GM19023 (cell line): ENCODE measurements around the gene FOXE1.

Experiments
- ATAC-seq: cut with Tn5 transposase; IDR thresholded peaks from one replicate; pipeline ENCODE4 v1.9.1; 2021; ENCODE audit warnings: mild to moderate bottlenecking, moderate library complexity; ENCODE audit not compliant: unreplicated experiment

Gene FOXE1

GRCh38 chr9:97853056-97853843 lies at the start of gene FOXE1:
Gene FOXE1, plus strand, starts transcription at chr9:97853226. Its CDS starts 689 bp downstream, at chr9:97853915.
- ATAC-seq: no peak

GRCh38 chr9:97804059-97804365 lies 49.0 kb upstream of the FOXE1 start:
- no peak for ATAC-seq

- ATAC-seq: no peak
These were observed 46.3 kb upstream of the FOXE1 start for GRCh38 chr9:97806721-97807120.

- no peak for ATAC-seq
These were observed 45.3 kb upstream of the FOXE1 start for GRCh38 chr9:97807681-97808080.

DNA sequence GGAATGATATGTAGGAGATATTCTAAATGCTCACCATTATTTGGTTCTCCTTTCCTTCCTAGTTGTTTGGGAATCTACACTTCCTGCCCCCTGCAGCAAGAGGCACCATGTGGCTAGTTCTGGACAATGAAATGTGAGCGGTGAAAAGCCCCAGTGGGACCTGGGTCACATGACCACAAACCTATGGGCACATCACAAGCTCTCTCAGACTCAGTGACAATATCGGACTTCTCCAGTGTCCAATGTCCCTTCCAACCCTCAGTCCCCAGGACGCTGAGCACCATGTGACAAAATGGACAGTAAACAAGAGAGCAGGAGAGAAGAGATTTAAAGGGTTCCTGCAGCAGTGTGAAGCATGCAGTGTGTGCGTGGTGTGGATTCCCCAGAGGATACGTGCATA lies 44.6 kb upstream of the FOXE1 start:
- ATAC-seq: no peak

- ATAC-seq: no peak
These were observed 44.1 kb upstream of the FOXE1 start for GRCh38 chr9:97808972-97809371.

DNA sequence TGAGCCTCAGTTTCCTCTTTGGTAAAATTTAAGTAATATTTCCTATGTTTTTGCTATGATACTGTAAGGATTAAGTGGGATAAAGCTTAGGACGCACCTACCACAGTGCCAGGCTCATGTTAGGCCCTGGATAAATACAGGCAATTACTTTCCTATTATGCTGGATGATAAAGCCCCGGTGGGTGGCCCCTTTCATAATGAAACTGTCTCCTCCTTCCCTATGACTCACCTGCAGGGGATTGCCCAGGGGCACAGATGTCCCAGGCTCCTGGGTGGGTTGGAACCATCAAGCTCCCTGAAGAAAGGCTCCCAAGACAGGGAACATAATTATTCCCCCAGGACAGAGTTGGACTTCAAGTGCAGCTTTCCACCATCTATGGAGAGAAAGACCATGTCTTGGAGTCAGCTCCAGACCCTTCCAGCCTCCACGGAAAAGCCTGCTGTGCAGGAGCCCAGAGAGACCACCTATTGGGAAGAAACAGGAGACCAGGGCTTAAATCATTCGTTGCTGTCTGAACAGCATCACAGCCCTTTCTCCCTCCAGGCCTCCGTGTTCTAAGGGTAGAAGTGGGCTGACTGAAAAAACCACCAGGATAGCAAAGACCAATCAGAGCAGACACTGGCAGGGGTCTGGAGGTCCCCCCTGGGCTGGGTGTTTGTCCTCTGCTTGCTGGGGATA lies 43.2 kb upstream of the FOXE1 start:
- ATAC-seq: no peak

- ATAC-seq: no peak
These were observed 41.3 kb upstream of the FOXE1 start for GRCh38 chr9:97811533-97812246.

DNA sequence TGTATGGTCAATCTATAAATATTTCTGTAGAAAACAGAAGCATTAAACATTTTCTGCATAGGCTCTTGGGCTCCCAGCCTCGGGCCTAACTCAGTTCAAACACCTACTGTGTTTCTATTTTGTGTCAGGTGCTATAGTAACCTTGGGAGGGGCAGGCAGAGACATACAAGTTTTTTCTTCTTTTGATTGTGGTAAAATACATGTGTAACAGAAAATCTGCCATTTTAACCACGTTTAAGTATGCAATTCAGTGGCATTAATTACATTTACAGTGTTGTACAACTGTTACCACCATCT lies 40.8 kb upstream of the FOXE1 start:
- ATAC-seq: no peak

- no peak for ATAC-seq
These were observed 40.0 kb upstream of the FOXE1 start for GRCh38 chr9:97813072-97813471.

DNA sequence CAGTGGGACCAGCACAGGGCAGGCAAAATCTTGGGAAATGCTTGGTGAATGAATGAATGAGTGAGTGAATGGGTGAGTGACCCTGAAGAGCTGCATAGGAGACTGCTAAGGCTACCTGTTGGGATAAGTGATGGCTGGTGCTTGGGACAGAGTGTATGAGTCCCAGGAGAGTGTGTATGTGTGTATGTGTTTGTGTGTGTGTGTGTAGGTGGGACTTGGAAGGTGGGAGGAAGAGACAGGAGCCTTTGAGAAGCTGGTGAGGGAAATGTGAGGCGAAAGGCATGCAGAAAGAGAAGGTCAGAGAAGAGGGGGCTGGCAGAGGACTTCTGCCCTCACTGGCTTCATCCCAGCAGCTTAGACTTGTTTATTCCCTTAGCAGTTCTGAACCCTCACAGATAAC lies 33.3 kb upstream of the FOXE1 start:
- ATAC-seq: no peak

GRCh38 chr9:97820373-97820772 lies 32.7 kb upstream of the FOXE1 start:
- no peak for ATAC-seq

GRCh38 chr9:97830884-97831829 lies 21.9 kb upstream of the FOXE1 start:
- ATAC-seq: no peak

DNA sequence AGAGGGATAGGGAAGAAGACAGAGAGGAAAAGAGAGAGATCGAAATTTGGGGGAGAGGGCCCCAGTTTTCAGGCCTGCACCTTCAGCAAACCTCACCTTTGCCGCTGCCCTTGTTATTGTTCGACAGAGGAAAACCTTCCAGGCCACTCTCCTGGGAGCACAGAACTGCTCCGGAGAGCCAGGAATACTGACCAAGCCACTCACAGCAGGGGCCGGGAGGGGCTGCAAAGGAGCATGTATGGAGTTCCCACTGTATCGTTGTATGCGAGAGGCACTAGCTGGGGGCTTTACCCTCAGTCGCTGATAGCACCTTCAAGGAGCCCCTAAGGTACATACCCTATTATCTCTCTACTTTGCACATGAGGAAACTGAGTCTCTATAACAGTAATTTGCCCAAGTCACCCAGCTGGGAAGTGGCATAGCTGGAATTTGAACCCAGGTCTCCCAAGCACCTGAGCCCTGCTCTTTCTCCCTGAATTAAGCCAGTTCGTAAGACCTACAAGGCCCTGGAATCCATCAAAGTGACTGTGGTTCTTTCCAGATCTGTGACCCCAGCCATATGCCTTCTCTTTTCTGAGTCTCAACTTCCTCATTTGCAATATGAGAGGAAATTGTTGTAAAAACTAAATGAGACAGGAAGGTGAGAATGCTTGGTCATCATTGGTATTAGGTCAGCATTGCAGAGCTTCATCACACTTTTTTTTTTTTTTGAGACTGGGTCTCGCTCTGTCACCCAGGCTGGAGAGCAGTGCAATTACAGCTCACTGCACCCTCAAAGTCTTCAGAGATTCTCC lies 21.0 kb upstream of the FOXE1 start:
- no peak for ATAC-seq

GRCh38 chr9:97840521-97840920 lies 12.5 kb upstream of the FOXE1 start:
- no peak for ATAC-seq

DNA sequence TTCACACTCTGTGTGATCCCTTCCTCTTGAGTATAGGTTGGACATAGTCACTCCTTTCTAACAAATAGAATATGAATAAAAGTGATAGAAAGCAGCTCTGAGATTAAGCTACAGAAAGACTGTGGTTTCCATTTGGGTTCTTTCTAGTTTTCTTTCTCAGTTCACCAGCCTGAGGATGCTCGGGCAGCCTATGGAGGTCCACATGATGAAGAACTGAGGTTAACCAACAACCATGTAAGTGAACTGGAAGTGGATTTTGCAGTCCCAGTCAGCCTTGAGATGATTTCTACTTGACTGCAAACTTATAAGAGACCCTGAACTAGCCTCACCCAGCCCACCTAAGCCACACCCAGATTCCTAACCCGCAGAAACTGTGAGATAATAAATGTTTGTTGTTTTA lies 10.1 kb upstream of the FOXE1 start:
- ATAC-seq: no peak

- no peak for ATAC-seq
These were observed 7.9 kb upstream of the FOXE1 start for GRCh38 chr9:97845130-97845529.

GRCh38 chr9:97845763-97846162 lies 7.3 kb upstream of the FOXE1 start:
- no peak for ATAC-seq

DNA sequence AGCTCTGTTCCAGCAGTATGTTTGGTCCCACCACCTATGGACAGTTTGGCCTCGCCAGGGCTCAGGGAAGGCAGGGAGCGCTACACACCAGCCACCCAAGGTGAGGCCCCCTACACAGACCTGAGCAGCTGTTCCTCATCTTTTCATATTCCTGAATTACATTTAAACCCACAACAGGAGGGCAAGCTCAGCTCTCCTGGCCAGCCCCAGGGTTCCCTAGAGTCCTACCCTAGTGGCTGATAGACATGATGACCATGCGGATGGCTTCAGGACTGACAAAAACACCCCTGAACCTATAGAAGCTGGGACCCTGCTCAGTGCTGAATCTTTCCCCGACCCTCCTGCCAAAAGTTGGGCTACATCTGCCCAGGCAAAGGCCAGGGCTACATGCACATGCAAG lies 6.7 kb upstream of the FOXE1 start:
- ATAC-seq: no peak

DNA sequence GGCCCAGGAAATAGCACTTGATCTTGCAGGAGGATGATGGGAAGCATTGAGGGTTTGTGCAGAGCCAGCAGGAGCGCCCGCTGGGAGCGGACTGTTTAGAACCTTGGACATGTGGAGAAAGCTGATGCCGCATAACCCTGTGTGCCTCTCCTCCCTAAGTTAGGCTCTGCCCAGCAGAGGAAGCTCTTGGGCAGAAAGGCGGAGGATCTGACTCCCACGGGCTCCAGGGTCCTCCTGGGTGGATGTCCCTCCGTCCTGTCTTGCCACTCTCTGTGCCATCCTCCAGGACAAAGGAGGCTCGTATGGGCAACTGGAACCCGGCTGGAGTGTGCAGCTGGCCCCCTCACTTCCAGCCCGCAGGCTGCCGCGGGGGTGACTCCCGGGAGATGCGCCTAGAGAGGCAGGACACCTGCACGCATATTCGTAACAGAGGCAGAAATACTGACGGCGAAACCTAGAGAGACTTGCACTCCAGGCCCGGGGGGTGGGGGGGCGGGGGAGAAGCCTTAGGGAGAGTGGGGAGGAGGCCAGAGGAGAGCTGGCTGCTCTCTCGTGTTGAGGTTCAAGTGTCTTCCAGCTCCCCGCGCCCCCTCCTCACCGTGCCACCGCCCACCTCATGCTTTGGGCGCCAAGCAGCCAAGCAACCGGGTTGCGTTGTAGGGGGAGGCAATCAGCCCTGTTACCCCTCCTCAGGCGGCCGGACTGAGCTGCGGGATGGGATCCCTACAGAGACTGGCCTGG lies 5.4 kb upstream of the FOXE1 start:
- ATAC-seq: no peak
